Kidney (tissue), 14 donors: Measurements from ENCODE around the gene S100A7. TPM values are rescaled to one million over a fixed set of nuclear protein-coding genes. Genes with fewer than 3 reads are reported as not detected.

Experiments
- DNase-seq, 5 donors: peaks; one replicate each; pipeline ENCODE4 v3.0.0-alpha.2; 2013 to 2020
- FAIRE-seq: peaks from 2 replicates; lab custom pipeline; 2012; peaks lifted over from hg19 to GRCh38; lab: Jason Lieb, UNC
- H3K27ac ChIP-seq, 2 donors: one replicate each; pipeline ENCODE4 v1.7.0; 2013; ENCODE audit warnings: low read depth in 2 of 2, low read length in 2 of 2, inconsistent platforms in 1 of 2
- H3K27me3 ChIP-seq: one replicate; pipeline ENCODE4 v1.7.1; 2013; ENCODE audit warnings: low read length, inconsistent platforms; ENCODE audit not compliant: control insufficient read depth, insufficient read depth
- H3K36me3 ChIP-seq, 3 donors: one replicate each; pipeline versions ENCODE4 v1.7.0 to v1.7.1; 2013; ENCODE audit warnings: low read length in 3 of 3, control low read depth in 1 of 3, inconsistent platforms in 1 of 3; ENCODE audit not compliant: insufficient read depth in 3 of 3, control insufficient read depth in 2 of 3
- H3K4me1 ChIP-seq, 3 donors: one replicate each; pipeline versions ENCODE4 v1.7.0 to v1.7.1; 2013; ENCODE audit warnings: low read length in 3 of 3, inconsistent platforms in 1 of 3, low read depth in 1 of 3; ENCODE audit not compliant: control insufficient read depth in 2 of 3, insufficient read depth in 2 of 3
- H3K4me3 ChIP-seq, 3 donors: one replicate each; pipeline versions ENCODE4 v1.7.0 to v1.8.1; 2013; ENCODE audit warnings: low read length in 3 of 3, control low read depth in 1 of 3, inconsistent platforms in 1 of 3
- H3K9ac ChIP-seq, 3 donors: one replicate each; pipeline versions ENCODE4 v1.7.0 to v1.7.1; 2013; ENCODE audit warnings: low read length in 3 of 3, control low read depth in 1 of 3, inconsistent platforms in 1 of 3
- H3K9me3 ChIP-seq, 3 donors: one replicate each; pipeline versions ENCODE4 v1.7.0 to v1.7.1; 2013; ENCODE audit warnings: low read length in 3 of 3, control low read depth in 1 of 3, inconsistent platforms in 1 of 3; ENCODE audit not compliant: control insufficient read depth in 2 of 3, insufficient read depth in 1 of 3
- CTCF ChIP-seq: IDR thresholded peaks from 3 replicates; pipeline ENCODE4 v1.5.1; 2012; ENCODE audit warnings: mild to moderate bottlenecking, moderate library complexity, borderline replicate concordance; ENCODE audit not compliant: insufficient read depth; ENCODE audit errors: extremely low read depth
- intact Hi-C: fragments of 100-400 bp; cut with DNase I; formaldehyde crosslinking; loops from one replicate; pipeline ENCODE4 v1.11.1; 2022
- polyA plus RNA-seq: library from polyadenylated mRNA; stranded (reverse); fragments of 350-450 nt; fragmentation: Illumina TruSeq; extraction: RNeasy Lipid Tissue Mini Kit (QIAGEN cat#74804); gene quantifications from one replicate; pipeline ENCODE4 v1.2.3, GENCODE V29; 2014; ENCODE audit warnings: low read depth, low replicate concordance; ENCODE audit not compliant: insufficient read depth
- total RNA-seq: library from RNA; stranded (reverse); fragmentation: NEBNext Ultra II Directional; extraction: Animal tissue kit (Norgen Biotek cat#: 25700); gene quantifications from one replicate; pipeline ENCODE4 v1.2.1, GENCODE V29; 2021
- donor health status: control.
- donor health status: control.
- donor health status: control.
- donor health status: control.
- donor health status: control.
- donor health status: DM: yes; HTN: yes; CAD: no.
- donor health status: Normal renal cell carcinoma (clear cell type).

Gene S100A7
- total and polyA plus RNA-seq, 2 donors from 2014 or later: not detected

- TF ChIP-seq CTCF: no peak
These were observed 45.1 kb upstream of the S100A7 start for GRCh38 chr1:153505576-153505975.

DNA sequence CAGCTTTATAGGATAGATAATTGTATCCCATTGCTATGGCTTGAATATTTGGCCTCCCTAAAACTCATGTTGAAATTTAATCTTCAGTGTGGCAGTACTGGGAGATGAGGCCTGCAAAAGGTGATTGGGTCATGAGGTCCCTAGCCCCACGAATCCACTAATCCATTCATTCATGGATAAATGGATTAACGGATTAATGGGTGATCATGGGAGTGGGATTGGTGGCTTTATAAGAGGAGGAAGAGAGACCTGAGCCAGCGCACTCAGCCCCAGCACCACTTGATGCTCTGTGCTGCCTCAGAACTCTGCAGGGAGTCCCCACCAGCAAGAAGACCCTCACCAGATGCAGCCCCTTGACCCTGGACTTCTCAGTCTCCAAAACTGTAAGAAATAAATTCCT lies 43.3 kb upstream of the S100A7 start:
- Histone ChIP-seq H3K27ac (no peak overlapping the region), H3K9ac (no peak overlapping the region), H3K4me1 (peaks cover 0 to 4% (median 0%) of the 10 kb centered on the region in 3 donors), H3K27me3 (no peaks in the 10 kb centered on the region), H3K36me3 (no peaks in the 10 kb centered on the region), H3K4me3 (no peak overlapping the region), H3K9me3 (no peaks in the 10 kb centered on the region)
- intact Hi-C loops: no loop called here
- no peak for TF ChIP-seq CTCF
- FAIRE-seq (no peak), DNase-seq (no peak)

More at GRCh38 chr1:153505576-153505975, 45.1 kb upstream of the S100A7 start:
- intact Hi-C loops: no loop called here
- Histone ChIP-seq H3K4me3 (no peak overlapping the region), H3K27me3 (no peaks in the 10 kb centered on the region), H3K9me3 (no peaks in the 10 kb centered on the region), H3K9ac (no peak overlapping the region), H3K27ac (no peak overlapping the region), H3K36me3 (no peaks in the 10 kb centered on the region), H3K4me1 (peaks cover 0 to 4% (median 0%) of the 10 kb centered on the region in 3 donors)
- FAIRE-seq (no peak), DNase-seq (no peak)

- no peaks in the 10 kb centered on the region for H3K9me3 ChIP-seq
- no peaks in the 10 kb centered on the region for H3K4me1 ChIP-seq
- no peak overlapping the region for H3K9ac ChIP-seq
- TF ChIP-seq CTCF: no peak
- no peak overlapping the region for H3K27ac ChIP-seq
- no peak for FAIRE-seq
- no peak overlapping the region for H3K4me3 ChIP-seq
- intact Hi-C loops: loop anchor here (10.0 kb wide), 1 partner anchor 144 kb away; the partner anchor contains the start of gene S100A9
- DNase-seq: peak in 2 of 5 donors; percentile 48 to 56
- H3K27me3 ChIP-seq: no peaks in the 10 kb centered on the region
- no peaks in the 10 kb centered on the region for H3K36me3 ChIP-seq
These were observed 38.3 kb upstream of the S100A7 start for GRCh38 chr1:153498746-153499145.

DNA sequence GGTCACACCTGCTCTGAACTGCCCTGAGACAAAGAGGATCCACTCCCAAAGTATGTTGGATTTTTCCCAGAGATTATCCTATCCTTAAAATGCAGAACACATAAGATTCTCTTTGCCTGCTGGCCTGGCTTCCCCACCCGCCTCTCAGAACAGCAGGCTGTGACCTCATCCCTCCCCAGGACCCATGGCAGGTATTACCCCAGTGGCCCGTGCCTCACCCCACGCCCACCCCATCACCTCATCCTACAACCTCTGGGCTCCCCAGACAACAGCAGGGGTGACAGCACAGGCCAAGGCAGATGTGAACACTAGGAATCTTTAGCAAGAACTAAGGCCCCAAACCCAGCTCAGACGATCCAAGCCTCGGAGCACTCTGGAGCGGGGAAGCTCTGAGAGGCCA lies 35.1 kb upstream of the S100A7 start:
- Histone ChIP-seq H3K9me3 (no peaks in the 10 kb centered on the region), H3K27me3 (no peaks in the 10 kb centered on the region), H3K36me3 (no peaks in the 10 kb centered on the region), H3K9ac (no peak overlapping the region), H3K27ac (no peak overlapping the region), H3K4me1 (no peaks in the 10 kb centered on the region), H3K4me3 (no peak overlapping the region)
- DNase-seq: no peak
- intact Hi-C loops: loop anchor here (10.0 kb wide), 1 partner anchor 141 kb away; the partner anchor contains the start of gene S100A9
- no peak for TF ChIP-seq CTCF
- no peak for FAIRE-seq
